UCSD-AML1 (cell line): ENCODE measurements around the gene VASN.
A peak's percentile ranks its signal among the peaks of the same experiment; 100 is the strongest.
"Not testable (repeated sequence)": the region's sequence is repeated elsewhere in the genome, so short reads cannot be mapped to it uniquely, and the experiment has no call there.

Experiments
- DNase-seq: peaks from one replicate; lab custom pipeline; 2025; ENCODE audit not compliant: unreplicated experiment; lab: John Stamatoyannopoulos, UW

The VASN gene

GRCh38 chr16:4383591-4384444 lies 12.2 kb downstream of the VASN start:
- DNase-seq, result no peak

GRCh38 chr16:4384509-4384942 lies 12.9 kb downstream of the VASN start:
- DNase-seq, result peak; percentile 22

- no peak for DNase-seq
Observed at GRCh38 chr16:4385066-4385788, 13.6 kb downstream of the VASN start.

DNA sequence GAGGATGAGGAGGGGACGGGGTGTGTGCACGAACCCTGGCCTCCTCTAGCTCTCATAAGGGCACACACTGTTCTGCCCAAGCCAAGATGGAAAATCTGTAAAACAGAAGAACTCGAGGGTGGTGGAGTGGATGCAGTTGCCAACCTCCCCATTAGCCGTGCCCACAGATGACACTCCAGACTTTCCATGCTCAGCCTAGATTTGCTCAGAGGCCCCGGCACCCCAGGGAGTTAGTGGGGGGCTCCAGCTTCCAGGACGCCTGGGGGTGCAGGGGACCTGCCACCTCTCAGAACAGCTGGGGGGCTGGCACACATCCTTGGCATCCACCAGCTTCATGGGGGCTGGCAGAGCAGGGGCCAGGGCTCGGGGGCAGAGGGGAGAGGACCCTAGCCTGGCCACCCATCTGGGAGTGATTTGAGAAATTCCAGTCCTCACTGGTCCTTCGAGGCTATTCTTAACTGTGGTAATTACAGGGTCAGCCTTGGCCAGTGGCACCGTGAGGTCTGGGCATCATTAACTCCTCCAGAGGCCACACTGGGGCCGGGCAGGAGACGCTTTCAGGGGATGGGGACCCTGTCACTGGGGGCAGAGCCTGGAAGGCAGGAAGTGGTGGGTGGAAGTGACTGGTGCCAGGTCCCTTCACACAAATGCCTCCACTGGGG lies 14.3 kb downstream of the VASN start:
- no peak for DNase-seq

GRCh38 chr16:4386451-4386805 lies 14.8 kb downstream of the VASN start:
- no peak for DNase-seq

DNA sequence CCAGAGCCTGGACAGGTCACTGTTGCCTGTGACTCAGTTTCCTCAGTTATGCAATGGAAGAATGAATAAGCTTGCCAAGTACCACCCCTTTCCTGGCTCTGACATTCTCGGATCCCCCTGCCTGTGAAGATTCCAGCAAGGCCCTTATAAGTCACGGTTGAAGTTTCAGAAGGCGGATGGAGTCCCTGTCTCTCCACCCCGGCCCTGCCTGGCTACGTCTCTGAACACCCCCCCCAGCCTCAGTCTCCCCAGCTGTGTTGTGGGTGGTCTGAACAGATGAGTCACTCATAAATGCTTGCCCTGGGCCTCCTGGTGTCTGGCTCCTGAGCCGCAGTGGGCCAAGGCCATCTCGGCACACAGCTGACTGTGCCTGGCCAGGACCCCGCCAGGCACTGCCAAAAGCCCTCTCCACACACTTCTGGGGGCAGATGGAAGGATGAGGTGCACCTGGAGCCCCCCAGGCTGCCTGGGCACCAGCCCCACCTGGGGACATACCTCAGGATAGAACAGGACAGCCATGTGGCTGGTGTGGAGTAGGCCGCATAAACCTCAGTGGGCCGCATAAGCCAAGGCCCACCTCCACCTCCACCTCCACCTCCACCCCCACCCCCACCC lies 15.4 kb downstream of the VASN start:
- no peak for DNase-seq

- DNase-seq, result no peak
Observed at GRCh38 chr16:4387781-4388180, 16.1 kb downstream of the VASN start.

- DNase-seq, result no peak
Observed at GRCh38 chr16:4388271-4389021, 16.8 kb downstream of the VASN start.

DNA sequence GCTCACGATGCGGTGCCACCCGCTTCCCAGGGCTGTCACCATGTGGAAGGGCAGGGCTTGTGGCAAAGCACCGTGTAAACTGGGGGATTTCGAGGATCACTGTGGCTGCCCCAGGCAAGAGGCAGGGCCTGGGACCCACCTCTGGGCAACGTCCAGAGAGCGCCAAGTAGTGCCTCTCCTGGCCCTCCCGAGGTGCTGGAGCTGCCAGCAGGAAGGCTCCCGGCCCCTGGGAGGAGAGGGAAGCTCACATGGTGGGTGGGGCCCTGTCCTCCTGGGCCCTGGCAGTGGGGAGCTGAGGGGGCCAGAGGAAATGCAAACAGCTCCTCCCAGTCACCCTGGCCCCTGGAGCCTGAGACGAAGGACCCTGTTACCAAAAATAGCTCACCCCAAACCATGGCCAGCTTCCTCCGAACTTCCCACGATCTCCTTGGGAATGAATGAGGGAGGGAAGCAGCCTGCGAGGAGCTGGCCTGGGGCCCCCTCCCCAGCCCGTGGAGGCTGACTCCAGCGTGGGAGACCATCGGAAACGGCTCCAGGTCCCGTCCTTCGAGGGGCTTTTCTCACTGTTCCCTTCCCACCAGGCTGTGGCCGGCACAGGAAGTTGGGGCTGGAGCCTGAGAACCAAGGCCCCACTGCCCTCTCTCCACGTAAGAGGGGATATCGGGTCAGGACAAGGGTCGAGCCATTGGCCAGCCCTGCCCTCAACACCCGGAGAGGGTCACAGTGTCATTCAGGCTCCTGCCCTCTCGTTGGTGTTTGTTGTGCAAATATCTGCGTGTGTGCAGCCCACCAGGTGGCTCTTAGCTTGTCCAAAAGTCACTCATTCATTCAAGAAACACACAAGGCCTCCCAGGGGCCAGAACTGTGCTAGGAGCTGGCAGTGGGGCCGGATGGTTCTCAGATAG lies 17.7 kb downstream of the VASN start:
- DNase-seq, result no peak

- DNase-seq, result no peak
Observed at GRCh38 chr16:4390266-4391260, 18.9 kb downstream of the VASN start.

- no peak for DNase-seq
Observed at GRCh38 chr16:4391631-4392381, 20.2 kb downstream of the VASN start.

- no peak for DNase-seq
Observed at GRCh38 chr16:4392382-4393239, 21.0 kb downstream of the VASN start.

DNA sequence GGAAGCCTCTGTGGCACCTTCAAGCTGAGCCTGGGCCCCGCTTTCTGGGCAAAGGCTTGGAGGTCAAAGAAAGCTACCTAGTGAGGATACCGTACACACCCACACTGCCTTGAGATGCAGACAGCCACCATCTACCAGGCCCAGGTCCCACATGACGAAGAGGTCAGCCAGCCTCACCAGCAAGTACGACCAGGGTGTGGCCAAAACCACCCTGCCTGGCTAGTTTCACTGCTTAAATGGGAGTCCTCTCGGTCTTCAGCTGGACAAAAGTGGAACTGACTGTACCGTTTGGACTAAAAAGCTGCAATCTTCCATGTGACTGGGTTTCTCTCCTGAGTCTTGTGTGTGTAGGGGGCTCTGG lies 21.6 kb downstream of the VASN start:
- no peak for DNase-seq

GRCh38 chr16:4393850-4394249 lies 22.2 kb downstream of the VASN start:
- DNase-seq, result not testable (repeated sequence)

DNA sequence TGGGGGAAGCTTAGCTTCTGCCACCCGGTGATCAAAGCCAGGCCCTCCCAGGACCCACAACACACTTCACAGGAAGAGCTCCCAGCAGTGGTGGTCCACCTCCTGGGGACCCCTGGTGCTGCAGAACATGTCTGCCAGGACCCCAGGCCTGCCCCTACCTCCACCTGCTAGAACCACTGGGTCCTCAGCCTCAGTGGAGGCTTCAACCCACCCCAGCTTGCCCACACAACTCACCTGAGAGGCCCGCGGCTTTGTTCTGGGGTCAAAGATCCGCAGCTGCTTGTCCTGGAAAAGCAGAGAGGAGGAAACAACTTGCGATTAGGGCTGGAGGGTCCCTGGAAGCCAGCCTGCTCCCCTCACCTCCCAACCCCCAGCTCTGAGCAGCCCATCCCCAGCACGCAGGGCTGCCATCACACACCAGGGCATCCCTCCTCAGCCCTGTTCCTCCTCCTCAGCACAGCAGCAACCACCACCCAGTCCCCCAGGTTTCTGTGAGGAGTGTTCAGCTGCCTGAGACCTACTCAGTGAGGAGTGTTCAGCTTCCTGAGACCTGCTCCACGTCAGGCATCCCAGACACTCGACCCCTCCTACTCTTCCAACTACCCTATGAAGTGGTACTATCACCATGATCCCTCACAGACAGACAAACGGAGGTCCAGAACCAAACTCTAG lies 23.5 kb downstream of the VASN start:
- DNase-seq, result no peak

DNA sequence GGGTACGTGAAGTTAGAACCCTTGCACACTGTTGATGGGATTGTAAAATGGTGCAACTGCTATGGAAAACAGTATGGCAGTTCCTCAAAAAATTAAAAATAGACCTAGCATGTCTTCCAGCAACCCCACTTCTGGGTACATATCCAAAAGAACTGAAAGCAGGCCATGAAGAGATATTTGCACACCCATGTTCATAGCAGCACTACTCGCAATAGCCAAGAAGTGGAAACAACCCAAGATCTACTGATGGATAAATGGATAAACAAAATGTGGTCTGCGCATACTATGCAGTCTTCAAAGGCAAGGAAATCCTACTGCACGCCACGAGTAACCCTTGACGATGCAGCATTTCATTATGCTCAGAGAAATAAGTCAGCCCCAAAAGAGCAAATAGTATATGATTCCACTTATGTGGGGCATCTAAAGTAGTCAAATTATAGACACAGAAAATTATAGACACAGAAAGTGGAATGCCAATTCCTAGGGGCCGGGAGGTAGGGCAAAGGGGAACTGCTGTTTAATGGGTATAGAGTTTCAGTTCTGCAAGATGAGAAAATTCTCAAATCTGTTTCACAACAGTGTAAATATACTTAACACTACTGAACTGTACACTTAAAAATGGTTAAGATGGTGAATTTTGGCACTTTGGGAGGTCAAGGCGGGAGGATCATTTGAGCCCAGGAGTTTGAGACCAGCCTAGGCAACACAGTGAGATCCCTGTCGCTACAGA lies 27.5 kb downstream of the VASN start:
- DNase-seq, result no peak
